Dermis microvascular lymphatic vessel endothelial cell (primary cell): ENCODE measurements around the gene PCSK5. TPM values are rescaled to one million over a fixed set of nuclear protein-coding genes. Genes with fewer than 3 reads are reported as not detected.
A peak's percentile ranks its signal among the peaks of the same experiment; 100 is the strongest.
"Not testable (repeated sequence)": the region's sequence is repeated elsewhere in the genome, so short reads cannot be mapped to it uniquely, and the experiment has no call there.

Source experiments
- DNase-seq, 2 donors: peaks; one replicate each; pipeline versions ENCODE4 v3.0.0 to v3.0.0-alpha.2; 2010; ENCODE audit warnings: low read depth in 2 of 2
- total RNA-seq: library from RNA; depleted of rRNA; stranded (reverse); fragments of >200 nt; gene quantifications from 2 replicates; pipeline ENCODE4 v1.2.1, GENCODE V29; 2014

PCSK5 gene
- 1.0 and 1.5 TPM in 2 replicates for total RNA-seq

GRCh38 chr9:75890472-75891276 is at the start of gene PCSK5:
Gene PCSK5, plus strand, starts transcription at chr9:75890673. Its CDS starts 509 bp downstream, at chr9:75891182.
- peak; percentile 54 to 92 for DNase-seq

- no peak for DNase-seq
Measured at GRCh38 chr9:75844321-75844720, 46.2 kb upstream of the PCSK5 start.

GRCh38 chr9:75845806-75846205 is 44.7 kb upstream of the PCSK5 start:
- no peak for DNase-seq

- DNase-seq: no peak
Measured at GRCh38 chr9:75847085-75847484, 43.4 kb upstream of the PCSK5 start.

GRCh38 chr9:75850459-75851200 is 39.8 kb upstream of the PCSK5 start:
- no peak for DNase-seq

GRCh38 chr9:75851917-75852316 is 38.6 kb upstream of the PCSK5 start:
- DNase-seq: no peak

GRCh38 chr9:75852746-75853145 is 37.7 kb upstream of the PCSK5 start:
- DNase-seq: no peak

GRCh38 chr9:75855509-75855908 is 35.0 kb upstream of the PCSK5 start:
- DNase-seq: no peak

GRCh38 chr9:75858497-75859092 is 31.9 kb upstream of the PCSK5 start:
- no peak for DNase-seq

GRCh38 chr9:75864266-75864665 is 26.2 kb upstream of the PCSK5 start:
- DNase-seq: peak in 1 of 2 donors; percentile 4

- peak; percentile 11 to 52 for DNase-seq
Measured at GRCh38 chr9:75866273-75866871, 24.1 kb upstream of the PCSK5 start.

- DNase-seq: not testable (repeated sequence)
Measured at GRCh38 chr9:75868526-75868925, 21.9 kb upstream of the PCSK5 start.

GRCh38 chr9:75869236-75869635 is 21.2 kb upstream of the PCSK5 start:
- DNase-seq: no peak

- DNase-seq: no peak
Measured at GRCh38 chr9:75870450-75870849, 20.0 kb upstream of the PCSK5 start.

GRCh38 chr9:75871624-75872023 is 18.8 kb upstream of the PCSK5 start:
- no peak for DNase-seq

GRCh38 chr9:75873712-75874111 is 16.8 kb upstream of the PCSK5 start:
- no peak for DNase-seq

GRCh38 chr9:75876999-75877640 is 13.4 kb upstream of the PCSK5 start:
- DNase-seq: no peak

GRCh38 chr9:75878488-75878860 is 12.0 kb upstream of the PCSK5 start:
- DNase-seq: no peak

- no peak for DNase-seq
Measured at GRCh38 chr9:75880618-75881017, 9.9 kb upstream of the PCSK5 start.

- DNase-seq: no peak
Measured at GRCh38 chr9:75881761-75882160, 8.7 kb upstream of the PCSK5 start.

- DNase-seq: no peak
Measured at GRCh38 chr9:75885652-75886051, 4.8 kb upstream of the PCSK5 start.

GRCh38 chr9:75889577-75889976 is 896 bp upstream of the PCSK5 start:
- peak in 1 of 2 donors; percentile 1 for DNase-seq
